HEK293 (cell line): ENCODE results near the gene CXCL16.

ENCODE experiments used
- BCL11A ChIP-seq: fragments of 450-650 bp; formaldehyde crosslinking; IDR thresholded peaks from 2 replicates; pipeline ENCODE4 v1.5.1; 2016; ENCODE audit warnings: low read depth, missing biosample characterization, missing genetic modification characterization
- HOXA7 ChIP-seq: sonication (generic); formaldehyde crosslinking; IDR thresholded peaks from 2 replicates; pipeline ENCODE4 v1.8.1; 2022; ENCODE audit warnings: missing genetic modification reagents, borderline replicate concordance
- IKZF3 ChIP-seq: fragments of 450-650 bp; IDR thresholded peaks from 2 replicates; pipeline ENCODE4 v1.5.0; 2018; ENCODE audit warnings: missing biosample characterization, mild to moderate bottlenecking, missing genetic modification characterization, moderate library complexity
- PRDM2 ChIP-seq: fragments of 450-650 bp; formaldehyde crosslinking; IDR thresholded peaks from 2 replicates; pipeline ENCODE4 v1.5.1; 2016; ENCODE audit warnings: missing biosample characterization, missing genetic modification characterization, borderline replicate concordance
- TRIM28 ChIP-seq: IDR thresholded peaks from 2 replicates; pipeline ENCODE4 v1.6.1; 2011; ENCODE audit warnings: low read length, control low read depth, borderline replicate concordance
- ZBTB6 ChIP-seq: fragments of 450-650 bp; formaldehyde crosslinking; IDR thresholded peaks from 2 replicates; pipeline ENCODE4 v1.5.1; 2017; ENCODE audit warnings: missing biosample characterization, missing genetic modification characterization
- ZIC2 ChIP-seq: fragments of 450-650 bp; formaldehyde crosslinking; IDR thresholded peaks from 2 replicates; pipeline ENCODE4 v1.5.1; 2016; ENCODE audit warnings: missing biosample characterization, missing genetic modification characterization
- ZNF112 ChIP-seq: fragments of 450-650 bp; formaldehyde crosslinking; IDR thresholded peaks from 2 replicates; pipeline ENCODE4 v1.5.0; 2017; ENCODE audit warnings: missing biosample characterization, missing genetic modification characterization
- ZNF133 ChIP-seq: fragments of 450-650 bp; formaldehyde crosslinking; IDR thresholded peaks from 2 replicates; pipeline ENCODE4 v1.5.1; 2016; ENCODE audit warnings: missing biosample characterization, missing genetic modification characterization
- ZNF146 ChIP-seq: fragments of 450-650 bp; formaldehyde crosslinking; IDR thresholded peaks from 2 replicates; pipeline ENCODE4 v1.5.1; 2016; ENCODE audit warnings: missing biosample characterization, missing genetic modification characterization
- ZNF239 ChIP-seq: fragments of 450-650 bp; formaldehyde crosslinking; IDR thresholded peaks from 2 replicates; pipeline ENCODE4 v1.5.1; 2016; ENCODE audit warnings: missing biosample characterization, missing genetic modification characterization
- ZNF24 ChIP-seq: fragments of 450-650 bp; formaldehyde crosslinking; IDR thresholded peaks from 2 replicates; pipeline ENCODE4 v1.5.1; 2016; ENCODE audit warnings: missing biosample characterization, missing genetic modification characterization
- ZNF362 ChIP-seq: fragments of 450-650 bp; formaldehyde crosslinking; IDR thresholded peaks from 2 replicates; pipeline ENCODE4 v1.5.1; 2016; ENCODE audit warnings: missing biosample characterization, missing genetic modification characterization
- ZNF416 ChIP-seq: fragments of 450-650 bp; formaldehyde crosslinking; IDR thresholded peaks from 2 replicates; pipeline ENCODE4 v1.5.1; 2016; ENCODE audit warnings: missing biosample characterization, missing genetic modification characterization
- ZNF518A ChIP-seq: fragments of 450-650 bp; formaldehyde crosslinking; conservative IDR thresholded peaks from 2 replicates; pipeline ENCODE4 v1.5.1; 2016; ENCODE audit warnings: low read depth, missing biosample characterization, missing genetic modification characterization
- ZNF580 ChIP-seq: fragments of 450-650 bp; formaldehyde crosslinking; IDR thresholded peaks from 2 replicates; pipeline ENCODE4 v1.5.1; 2016; ENCODE audit warnings: missing biosample characterization, missing genetic modification characterization
- ZNF600 ChIP-seq: fragments of 450-650 bp; formaldehyde crosslinking; IDR thresholded peaks from 2 replicates; pipeline ENCODE4 v1.5.1; 2016; ENCODE audit warnings: missing biosample characterization, missing genetic modification characterization
- ZNF639 ChIP-seq: fragments of 450-650 bp; formaldehyde crosslinking; IDR thresholded peaks from 2 replicates; pipeline ENCODE4 v1.5.1; 2016; ENCODE audit warnings: missing biosample characterization, missing genetic modification characterization
- ZNF660 ChIP-seq: fragments of 450-650 bp; IDR thresholded peaks from 2 replicates; pipeline ENCODE4 v1.5.1; 2018; ENCODE audit warnings: missing biosample characterization, mild to moderate bottlenecking, missing genetic modification characterization
- ZNF704 ChIP-seq: fragments of 450-650 bp; formaldehyde crosslinking; IDR thresholded peaks from 2 replicates; pipeline ENCODE4 v1.5.1; 2016; ENCODE audit warnings: missing biosample characterization, missing genetic modification characterization
- ZNF777 ChIP-seq: fragments of 450-650 bp; formaldehyde crosslinking; IDR thresholded peaks from 2 replicates; pipeline ENCODE4 v1.5.1; 2017; ENCODE audit warnings: missing biosample characterization, missing genetic modification characterization, borderline replicate concordance
- ZNF837 ChIP-seq: fragments of 450-650 bp; formaldehyde crosslinking; IDR thresholded peaks from 2 replicates; pipeline ENCODE4 v1.5.1; 2016; ENCODE audit warnings: missing biosample characterization, missing genetic modification characterization
- ZNF843 ChIP-seq: fragments of 450-650 bp; formaldehyde crosslinking; IDR thresholded peaks from 2 replicates; pipeline ENCODE4 v1.5.1; 2016; ENCODE audit warnings: missing biosample characterization, missing genetic modification characterization

Gene CXCL16

GRCh38 chr17:4709794-4710692, 29.7 kb downstream of the CXCL16 start, which contains the start of gene ARRB2 (continued):
- TF ChIP-seq BCL11A (tag by site-specific recombination) (no peak), ZNF580 (no peak), ZNF837 (tag by site-specific recombination) (no peak), TRIM28 (peak; percentile 72), ZNF416 (tag by site-specific recombination) (no peak), IKZF3 (tag by site-specific recombination) (peak; percentile 97), ZNF146 (no peak), ZIC2 (tag by site-specific recombination) (peak; percentile 78), ZNF239 (no peak), HOXA7 (CRISPR knock-in tag) (no peak), ZNF518A (tag by site-specific recombination) (no peak), ZBTB6 (tag by site-specific recombination) (peak; percentile 82), PRDM2 (tag by site-specific recombination) (no peak), ZNF24 (peak; percentile 87), ZNF112 (no peak), ZNF704 (no peak), ZNF843 (peak; percentile 41), ZNF362 (tag by site-specific recombination) (no peak), ZNF600 (tag by site-specific recombination) (peak; percentile 94), ZNF777 (no peak), ZNF660 (tag by site-specific recombination) (peak; percentile 58), ZNF133 (no peak; the same call in 1 of the 2 replicates), ZNF639 (tag by site-specific recombination) (0 out of 2 replicates have a peak, but pooled peaks have one; percentile 32)
